HG03097 (cell line): ENCODE results near the gene DUS2.
A peak's percentile ranks its signal among the peaks of the same experiment; 100 is the strongest.

Source experiments
- ATAC-seq: cut with Tn5 transposase; IDR thresholded peaks from one replicate; pipeline ENCODE4 v1.9.1; 2021; ENCODE audit not compliant: unreplicated experiment, low FRiP score

The DUS2 gene

DNA sequence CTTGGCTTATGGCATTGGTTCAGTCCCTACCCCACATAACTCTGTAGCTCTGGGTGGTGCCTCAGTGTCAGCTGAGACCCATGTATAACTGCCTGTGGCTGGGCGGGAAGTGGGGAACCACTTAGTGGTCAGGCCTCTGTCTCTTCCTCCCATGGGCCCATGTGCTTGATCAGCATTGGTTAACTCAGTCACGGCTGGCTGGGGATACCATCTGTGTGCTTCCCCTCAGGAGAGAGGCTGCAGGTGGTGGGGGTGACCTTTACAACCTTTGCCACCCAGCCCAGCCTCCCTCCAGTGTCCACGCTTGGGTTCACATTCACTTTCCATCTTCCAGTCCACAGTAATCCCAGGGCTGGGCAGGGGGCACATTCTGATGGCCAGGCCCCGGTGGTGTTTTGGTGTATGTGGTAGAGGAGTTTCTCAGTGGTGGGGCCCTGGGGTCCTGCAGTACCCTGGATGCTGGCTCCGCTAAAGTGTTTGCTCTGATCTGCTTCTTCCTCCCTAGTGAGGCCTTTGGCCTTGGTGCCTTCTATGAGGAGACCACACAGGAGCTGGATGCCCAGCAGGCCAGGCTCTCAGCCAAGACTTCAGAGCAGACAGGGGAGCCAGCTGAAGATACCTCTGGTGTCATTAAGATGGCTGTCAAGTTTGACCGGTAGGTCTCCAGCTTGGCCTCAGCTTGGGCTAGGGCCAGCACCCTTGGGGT is 51.9 kb downstream of the DUS2 start:
- ATAC-seq = peak; percentile 67

DNA sequence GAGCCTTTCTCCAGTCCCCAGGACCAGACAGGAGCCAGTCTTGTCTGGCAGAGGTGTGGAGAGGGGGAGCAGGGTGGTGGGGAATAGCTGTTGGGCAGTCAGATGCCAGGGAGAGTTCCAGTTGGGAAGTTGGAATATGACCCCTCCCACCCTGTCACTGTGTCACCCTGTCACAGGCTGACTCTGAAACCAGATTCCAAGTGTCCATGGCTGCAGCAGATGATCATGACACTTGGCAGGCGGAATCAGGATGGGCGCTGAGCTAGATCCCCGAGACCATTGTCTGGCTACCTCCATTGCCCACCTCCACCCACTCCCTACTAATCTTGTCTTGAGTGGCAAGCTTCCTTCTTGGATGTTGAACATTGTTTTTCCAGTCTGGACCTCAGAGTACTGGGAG is 52.9 kb downstream of the DUS2 start:
- no peak for ATAC-seq

DNA sequence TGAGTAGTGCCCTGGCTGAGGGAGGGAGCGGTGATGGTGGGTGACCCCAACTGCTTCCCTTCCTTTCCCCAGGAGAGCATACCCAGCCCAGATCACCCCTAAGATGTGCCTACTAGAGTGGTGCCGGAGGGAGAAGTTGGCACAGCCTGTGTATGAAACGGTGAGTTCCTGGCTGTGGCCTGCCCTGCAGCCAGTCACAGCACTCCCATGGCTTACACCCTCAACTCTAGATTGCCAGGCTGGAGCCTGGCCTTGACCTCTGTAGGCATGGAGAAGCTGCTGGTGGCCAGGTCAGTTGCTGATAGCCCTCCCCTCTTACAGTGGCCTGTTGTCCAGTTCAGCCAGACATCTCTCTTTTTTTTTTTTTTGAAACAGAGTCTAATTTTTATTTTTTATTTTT is 53.5 kb downstream of the DUS2 start:
- ATAC-seq = no peak

DNA sequence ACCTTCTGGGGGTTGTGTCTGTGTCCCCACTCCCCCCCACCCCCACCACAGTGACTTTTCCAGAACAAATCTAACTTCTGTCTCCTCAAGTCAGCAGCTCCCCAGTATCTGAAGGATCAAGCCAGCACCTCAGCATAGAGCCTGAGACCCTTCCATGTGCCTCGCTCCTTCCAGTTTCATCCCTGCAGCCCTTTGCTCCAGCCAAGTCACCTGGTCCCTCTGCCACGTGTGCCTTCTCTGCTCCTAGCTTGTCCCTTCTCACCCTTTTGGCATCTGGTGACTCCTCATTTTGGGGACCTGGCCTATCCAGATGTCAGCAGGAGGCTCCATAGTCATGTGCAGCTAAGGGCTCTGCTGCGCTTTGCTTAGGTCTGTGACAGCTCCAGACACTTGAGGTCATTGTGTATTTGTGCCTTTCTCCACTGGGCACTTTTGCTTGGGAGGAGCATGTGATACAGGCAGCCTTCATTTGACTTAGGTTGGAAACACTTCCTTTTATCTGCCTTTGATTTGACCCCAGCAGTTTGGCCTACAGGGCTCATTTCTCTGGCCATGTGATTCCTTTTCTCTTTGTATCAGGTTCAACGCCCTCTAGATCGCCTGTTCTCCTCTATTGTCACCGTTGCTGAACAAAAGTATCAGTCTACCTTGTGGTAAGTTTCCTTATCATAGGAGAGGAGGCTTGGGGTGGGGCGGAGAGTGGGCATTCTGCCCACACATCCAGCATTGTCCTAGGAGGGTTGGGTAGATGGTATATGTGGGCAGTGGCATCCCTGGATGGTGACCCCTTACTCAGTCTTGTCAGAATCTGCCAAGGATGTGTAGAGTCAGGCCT is 55.0 kb downstream of the DUS2 start:
- no peak for ATAC-seq

DNA sequence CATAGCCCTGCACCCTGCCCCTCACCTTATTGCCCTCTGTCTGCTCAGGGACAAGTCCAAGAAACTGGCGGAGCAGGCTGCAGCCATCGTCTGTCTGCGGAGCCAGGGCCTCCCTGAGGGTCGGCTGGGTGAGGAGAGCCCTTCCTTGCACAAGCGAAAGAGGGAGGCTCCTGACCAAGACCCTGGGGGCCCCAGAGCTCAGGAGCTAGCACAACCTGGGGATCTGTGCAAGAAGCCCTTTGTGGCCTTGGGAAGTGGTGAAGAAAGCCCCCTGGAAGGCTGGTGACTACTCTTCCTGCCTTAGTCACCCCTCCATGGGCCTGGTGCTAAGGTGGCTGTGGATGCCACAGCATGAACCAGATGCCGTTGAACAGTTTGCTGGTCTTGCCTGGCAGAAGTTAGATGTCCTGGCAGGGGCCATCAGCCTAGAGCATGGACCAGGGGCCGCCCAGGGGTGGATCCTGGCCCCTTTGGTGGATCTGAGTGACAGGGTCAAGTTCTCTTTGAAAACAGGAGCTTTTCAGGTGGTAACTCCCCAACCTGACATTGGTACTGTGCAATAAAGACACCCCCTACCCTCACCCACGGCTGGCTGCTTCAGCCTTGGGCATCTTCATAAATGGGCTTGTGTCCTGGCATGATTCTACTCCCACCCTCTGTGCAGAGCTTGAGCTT is 55.8 kb downstream of the DUS2 start:
- no peak for ATAC-seq

DNA sequence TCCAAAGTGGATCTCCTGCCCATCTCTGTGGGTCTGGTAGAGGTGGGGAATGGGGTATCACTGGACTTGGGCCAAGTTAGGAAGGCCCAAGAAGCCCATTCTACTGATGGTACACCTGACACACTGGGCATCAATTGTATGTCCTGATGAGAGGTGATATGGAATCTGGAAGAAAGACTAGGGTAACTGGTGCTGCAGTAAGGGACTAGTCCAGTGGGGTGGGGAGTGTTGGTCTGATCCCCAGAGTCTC is 56.2 kb downstream of the DUS2 start:
- no peak for ATAC-seq

DNA sequence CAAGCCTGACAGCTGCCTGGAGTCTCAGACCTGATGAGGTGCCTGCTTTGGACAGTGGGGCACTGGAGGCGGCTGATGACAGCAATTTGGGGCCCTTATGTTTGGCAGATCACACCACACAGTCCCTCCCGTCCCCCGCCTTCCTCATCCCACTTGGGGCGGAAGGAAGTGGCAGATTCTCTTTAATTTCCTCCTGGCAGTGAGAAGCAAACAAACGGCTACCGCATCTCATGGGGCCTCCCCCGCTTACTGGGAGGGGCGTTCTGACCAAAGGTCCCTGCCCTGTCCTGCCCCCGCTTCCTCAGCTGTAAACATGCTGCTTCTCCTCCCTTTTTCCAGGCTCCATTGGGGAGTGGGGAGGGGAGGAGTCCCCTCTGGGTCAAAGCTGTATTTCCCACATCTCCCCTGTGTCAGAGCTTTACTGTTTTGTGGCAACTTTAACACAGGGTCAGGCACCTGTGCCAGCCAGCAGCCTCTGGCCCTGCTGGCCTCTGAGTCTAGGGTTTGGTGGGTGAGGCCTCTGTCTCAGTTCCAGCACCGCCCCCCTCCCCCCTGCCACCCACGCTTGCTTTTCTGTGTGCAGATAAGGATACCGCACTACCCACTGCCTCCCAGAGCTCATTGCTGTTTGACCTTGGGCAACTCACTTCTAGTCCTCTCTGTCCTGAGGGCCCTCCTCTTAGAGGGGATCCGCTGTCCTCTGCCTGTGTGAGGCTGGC is 56.7 kb downstream of the DUS2 start:
- no peak for ATAC-seq

DNA sequence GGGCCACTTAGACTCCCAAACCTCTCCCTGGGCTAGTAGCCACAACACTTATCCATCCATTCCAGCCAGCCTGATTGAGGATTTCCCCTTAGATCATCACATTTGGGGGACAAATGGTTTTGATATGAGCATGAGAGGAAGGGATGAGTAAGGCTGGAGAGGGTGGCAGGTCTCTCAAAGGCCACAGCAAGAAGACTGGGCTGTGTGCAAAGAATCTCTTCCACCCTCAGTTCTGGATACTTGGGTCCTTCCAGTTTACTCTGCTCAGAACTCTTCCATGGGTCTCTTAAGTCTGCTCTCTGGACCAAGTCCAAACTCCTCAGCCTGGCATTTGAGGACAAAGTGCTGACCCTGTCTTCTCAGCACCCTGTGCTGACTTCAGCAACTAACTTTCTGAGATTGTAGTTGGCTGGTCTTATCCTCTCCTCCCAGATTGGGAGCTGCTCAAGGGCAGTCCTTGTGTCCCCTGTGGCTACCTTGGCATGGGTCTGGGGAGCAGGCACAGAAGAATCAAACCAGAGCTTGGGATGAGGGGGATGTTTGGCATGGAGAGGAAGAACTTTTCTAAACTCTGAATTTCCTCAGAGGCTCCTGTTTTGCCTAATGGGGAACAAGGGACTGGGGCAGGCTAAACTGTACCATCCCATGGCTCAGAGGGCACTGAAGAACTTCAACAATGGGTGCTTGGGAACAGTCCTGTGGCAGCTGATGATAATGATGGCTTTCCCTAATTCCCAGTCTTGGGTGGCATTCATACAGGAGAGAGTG is 59.0 kb downstream of the DUS2 start:
- no peak for ATAC-seq

DNA sequence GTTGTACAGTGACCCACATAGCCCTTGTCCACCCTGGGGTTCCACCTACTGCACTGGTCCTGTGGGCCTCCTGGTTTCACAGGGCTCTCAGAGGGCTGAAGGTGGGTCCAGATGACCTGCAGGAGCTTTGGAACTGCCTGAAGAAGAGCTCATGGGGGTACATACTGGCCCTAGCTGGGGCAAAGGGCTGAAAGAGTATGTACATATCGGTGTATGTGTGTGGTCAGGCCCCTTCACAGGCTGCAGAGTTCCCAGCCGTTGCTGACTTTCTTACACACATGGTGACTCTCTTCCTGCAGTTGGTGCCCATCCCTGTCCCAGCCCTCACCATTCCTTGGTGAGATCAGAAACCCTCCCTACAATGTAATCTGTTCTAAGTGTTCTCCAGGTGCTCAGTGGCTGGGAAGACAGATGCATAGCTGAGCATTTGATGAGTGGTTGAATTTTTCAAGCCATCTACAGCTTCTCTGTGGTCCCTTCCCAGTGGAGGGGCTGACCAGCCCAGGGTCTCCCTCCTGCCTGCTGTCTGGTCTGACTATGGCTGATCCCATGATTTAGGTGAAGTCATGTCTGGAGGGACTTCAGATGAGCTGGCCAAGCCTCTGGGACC is 59.6 kb downstream of the DUS2 start:
- no peak for ATAC-seq

DNA sequence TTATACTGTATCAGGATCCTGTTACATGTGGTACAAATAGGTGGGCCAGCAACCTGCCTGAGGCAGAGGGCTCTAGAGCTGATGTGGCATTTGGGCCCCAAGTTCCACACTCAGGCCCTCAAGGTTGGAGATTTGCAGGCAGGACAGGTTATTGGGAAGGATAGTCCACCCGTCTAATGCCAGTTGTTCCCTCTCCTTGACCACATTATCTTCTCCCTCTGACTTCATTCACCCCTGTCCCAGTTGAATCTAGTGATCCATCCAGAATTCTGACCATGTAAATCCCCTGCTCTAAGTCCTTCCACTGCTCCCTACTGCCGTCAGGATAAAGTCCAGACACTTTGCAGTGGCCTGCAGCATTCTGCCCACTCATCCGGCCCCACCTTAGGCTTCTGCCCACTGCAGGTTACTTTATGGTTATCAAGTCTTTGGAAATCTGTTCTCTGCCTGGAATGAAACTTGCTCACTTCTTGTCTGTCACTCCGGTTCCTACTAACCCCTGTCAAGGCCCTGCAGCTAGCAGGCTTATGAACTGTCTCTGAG is 60.2 kb downstream of the DUS2 start:
- no peak for ATAC-seq

DNA sequence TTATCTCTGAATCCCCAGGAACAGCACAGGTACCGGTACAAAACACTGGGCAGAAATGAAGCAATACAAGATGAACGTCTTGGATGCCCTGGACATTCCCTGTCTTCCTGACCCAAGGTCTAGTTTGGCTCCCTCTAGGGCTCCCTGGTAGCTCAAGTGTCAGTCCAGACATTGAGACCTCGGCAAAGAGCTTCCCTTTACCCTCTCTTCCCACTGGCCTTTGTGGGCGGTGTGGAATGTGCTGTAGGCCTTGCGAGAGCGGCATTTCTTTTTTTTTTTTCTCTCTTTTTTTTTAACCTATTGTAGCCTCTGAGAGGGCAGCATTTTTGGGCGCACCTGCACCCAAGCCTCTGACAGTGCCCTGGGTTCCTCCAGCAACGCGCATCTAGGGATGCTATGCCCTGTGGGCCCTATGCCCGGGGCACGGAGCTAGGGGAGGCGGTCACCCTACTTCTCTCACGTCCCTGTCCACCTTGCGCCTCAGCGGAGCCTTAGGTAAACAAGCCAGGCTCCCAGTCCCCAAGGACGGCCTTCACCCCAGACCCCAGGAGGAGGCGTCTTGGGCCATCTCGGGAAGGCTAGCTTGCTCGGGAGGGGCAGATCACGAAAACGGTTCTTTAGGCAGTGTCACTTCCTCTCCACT is 60.9 kb downstream of the DUS2 start:
- no peak for ATAC-seq

DNA sequence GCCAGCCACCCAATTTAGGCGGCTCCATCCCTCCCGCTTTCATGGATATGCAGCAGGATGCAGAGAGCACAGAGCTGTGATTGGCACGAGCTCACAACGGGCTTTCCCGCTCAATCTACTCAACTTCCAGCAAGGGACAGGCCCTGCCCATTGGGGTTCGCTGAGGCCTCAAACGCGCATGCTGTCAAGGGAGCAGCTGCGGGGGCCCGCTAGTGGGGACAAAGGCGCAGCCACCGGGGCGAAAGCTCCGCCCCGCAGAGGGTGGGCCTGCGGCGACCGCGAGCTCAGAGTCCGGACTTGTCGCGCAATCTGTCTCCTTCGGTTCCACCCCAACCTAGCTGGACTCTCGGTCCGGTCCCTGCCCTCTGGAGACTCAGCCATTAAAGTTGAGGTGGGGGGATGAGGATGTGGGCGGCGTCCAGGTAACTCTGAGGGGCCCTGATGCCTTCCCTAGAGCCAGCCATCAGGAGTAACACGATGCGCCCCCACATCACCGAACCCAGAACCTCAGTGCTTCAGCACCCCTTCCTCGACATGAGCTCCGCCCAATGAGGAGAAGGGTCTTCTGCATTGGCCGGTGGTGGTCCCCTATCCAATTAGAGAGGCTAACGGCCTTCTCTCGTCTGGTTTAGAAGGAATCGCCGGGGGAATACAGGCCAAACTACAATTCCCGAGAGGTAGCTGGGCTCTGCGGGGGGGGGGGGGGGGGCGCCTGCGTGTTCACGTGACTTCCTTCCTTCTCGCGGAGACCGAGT is 61.6 kb downstream of the DUS2 start:
- peak; percentile 49 for ATAC-seq

DNA sequence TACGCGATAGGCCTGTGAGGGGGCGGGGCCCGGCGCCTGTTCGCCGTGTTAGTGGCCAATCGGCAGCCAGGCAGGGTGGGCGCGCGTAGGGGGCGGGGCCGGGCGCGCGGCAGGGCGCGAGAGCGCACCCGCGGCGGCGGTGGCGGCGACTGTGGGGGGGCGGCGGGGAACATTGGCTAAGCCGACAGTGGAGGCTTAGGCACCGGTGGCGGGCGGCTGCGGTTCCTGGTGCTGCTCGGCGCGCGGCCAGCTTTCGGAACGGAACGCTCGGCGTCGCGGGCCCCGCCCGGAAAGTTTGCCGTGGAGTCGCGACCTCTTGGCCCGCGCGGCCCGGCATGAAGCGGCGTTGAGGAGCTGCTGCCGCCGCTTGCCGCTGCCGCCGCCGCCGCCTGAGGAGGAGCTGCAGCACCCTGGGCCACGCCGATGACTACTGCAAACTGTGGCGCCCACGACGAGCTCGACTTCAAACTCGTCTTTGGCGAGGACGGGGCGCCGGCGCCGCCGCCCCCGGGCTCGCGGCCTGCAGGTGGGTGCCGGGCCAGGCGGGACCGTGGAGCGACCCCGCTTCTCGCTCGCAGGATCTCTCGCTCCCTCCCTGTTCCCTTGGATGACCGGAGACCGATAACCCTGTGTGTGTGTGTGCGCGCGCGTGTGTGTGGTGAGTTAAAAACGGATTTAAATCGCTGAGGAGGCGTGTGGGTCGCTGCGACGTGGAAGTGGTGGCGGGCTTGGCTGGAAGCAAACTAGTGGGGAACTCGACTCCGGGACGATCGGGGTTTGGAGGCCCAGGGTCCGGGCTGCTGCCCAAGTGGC is 62.4 kb downstream of the DUS2 start, which contains the start of gene NFATC3:
Gene NFATC3 (plus strand): TSS at position 112 of the 813 bp plus-strand sequence. CDS start 312 bp downstream, at position 424.
- peak; percentile 39 for ATAC-seq

DNA sequence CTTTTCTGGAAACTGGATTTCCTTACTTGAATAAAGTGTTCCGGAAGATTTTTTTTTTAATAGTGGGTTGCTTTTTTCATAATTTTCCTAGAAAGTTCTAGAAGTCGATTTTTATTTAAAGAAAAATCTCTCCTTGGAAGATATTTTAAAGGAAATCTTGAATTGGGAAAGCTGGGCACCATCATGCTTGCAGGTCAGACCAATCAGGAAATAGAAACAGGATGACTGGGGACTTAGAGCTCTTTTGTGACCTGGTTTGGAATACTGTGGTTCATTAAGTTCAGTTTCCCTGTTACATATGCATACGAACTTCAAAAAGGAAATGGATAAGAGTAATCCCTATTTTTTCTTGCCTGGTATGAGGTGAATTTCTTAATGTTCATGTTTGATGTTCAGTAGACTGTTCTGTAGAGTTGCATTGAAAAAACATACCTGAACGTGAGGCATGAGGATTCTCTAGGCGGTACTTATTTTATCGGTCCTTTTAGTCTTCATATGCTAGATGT is 63.3 kb downstream of the DUS2 start:
- no peak for ATAC-seq

DNA sequence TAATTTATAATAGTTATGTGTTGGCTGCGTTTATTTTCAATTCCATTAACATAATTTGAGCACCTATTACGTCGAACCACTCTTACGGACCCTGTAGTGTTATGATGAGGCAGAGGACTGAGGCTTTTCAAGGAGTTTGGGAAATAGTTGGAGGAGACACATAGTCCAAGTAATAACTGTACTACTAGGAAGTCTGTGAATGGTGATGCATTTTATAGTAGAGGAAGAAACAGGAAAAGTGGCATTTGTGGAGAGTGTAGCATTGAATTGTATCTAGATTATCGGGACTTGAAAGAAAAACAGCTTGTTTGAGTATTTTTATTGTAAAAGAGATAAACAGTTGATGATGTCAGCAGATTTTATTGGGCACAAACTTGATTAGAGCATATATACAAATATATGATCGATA is 63.8 kb downstream of the DUS2 start:
- ATAC-seq = no peak

DNA sequence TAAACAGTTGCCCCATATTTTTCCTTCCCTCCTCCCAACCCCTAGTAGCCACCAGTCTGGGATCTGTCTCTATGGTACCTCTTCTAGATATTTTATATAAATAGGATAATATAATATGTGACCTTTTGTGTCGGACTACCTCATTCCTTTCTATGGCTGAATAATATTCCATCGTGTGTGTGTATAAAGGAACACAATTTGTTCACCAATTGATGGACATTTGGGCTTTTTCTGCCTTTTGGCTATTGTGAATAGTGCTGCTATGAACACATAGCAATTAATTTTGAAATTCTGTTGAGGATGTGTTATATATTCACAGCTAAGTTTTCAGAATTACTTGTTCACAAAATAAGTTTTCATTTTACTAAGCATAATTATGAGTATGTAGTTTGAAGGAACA is 64.6 kb downstream of the DUS2 start:
- ATAC-seq = no peak
